Left colon (tissue), 2 donors: ENCODE data around the gene AKAP6. TPM values are rescaled to one million over a fixed set of nuclear protein-coding genes. Genes with fewer than 3 reads are reported as not detected.

Source experiments
- ATAC-seq: fragments of 200-7000 bp; cut with Tn5 transposase; one replicate; pipeline ENCODE4 v1.9.1; 2020; ENCODE audit warnings: mild to moderate bottlenecking, moderate library complexity
- DNase-seq, 2 donors: peaks; one replicate each; pipeline ENCODE4 v3.0.0-alpha.2; 2020
- intact Hi-C, 2 donors: fragments of 100-400 bp; cut with DNase I in 1 of 2; cut with micrococcal nuclease in 1 of 2; formaldehyde crosslinking; loops; one replicate each; pipeline versions ENCODE4 v1.11.2 to v1.14.0; 2022; cut with DNase I, micrococcal nuclease
- total RNA-seq, 2 donors: library from RNA; stranded (reverse); fragmentation: NEBNext Ultra II Directional; extraction: Animal tissue kit (Norgen Biotek cat#: 25700); gene quantifications; one replicate each; pipeline ENCODE4 v1.2.1, GENCODE V29; 2021
- donor health status: DM: no; HTN: no; CAD: no.
- donor health status: DM: yes; HTN: yes; CAD: no.

Gene AKAP6
- total RNA-seq, 2 donors from 2014 or later, result 3.4 to 7.6 TPM

- ATAC-seq (no peak), DNase-seq (no peak)
- intact Hi-C loops, result no loop called here
Measured at GRCh38 chr14:32537166-32537565, 208.1 kb downstream of the AKAP6 start.

GRCh38 chr14:32542507-32542906 is 213.4 kb downstream of the AKAP6 start:
- DNase-seq, result peak; percentile 6 to 27
- ATAC-seq, result peak; percentile 46
- intact Hi-C loops, result no loop called here

GRCh38 chr14:32545095-32545494 is 216.0 kb downstream of the AKAP6 start:
- ATAC-seq (no peak), DNase-seq (no peak)
- intact Hi-C loops, result no loop called here

GRCh38 chr14:32545506-32546210 is 216.6 kb downstream of the AKAP6 start:
- DNase-seq (no peak), ATAC-seq (peak; percentile 45)
- intact Hi-C loops, result no loop called here

DNA sequence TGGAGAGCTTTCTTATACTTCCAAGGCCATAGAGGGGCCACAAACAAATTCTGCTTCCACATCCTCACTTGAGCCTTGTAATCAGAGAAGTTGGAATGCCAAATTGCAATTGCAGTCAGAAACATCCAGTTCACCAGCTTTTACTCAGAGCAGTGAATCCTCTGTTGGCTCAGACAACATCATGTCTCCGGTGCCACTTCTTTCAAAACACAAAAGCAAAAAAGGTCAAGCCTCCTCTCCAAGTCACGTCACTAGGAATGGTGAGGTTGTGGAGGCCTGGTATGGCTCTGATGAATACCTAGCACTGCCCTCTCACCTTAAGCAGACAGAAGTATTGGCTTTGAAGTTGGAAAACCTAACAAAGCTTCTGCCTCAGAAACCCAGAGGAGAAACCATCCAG is 217.1 kb downstream of the AKAP6 start:
- DNase-seq, result no peak
- intact Hi-C loops, result no loop called here
- no peak for ATAC-seq

DNA sequence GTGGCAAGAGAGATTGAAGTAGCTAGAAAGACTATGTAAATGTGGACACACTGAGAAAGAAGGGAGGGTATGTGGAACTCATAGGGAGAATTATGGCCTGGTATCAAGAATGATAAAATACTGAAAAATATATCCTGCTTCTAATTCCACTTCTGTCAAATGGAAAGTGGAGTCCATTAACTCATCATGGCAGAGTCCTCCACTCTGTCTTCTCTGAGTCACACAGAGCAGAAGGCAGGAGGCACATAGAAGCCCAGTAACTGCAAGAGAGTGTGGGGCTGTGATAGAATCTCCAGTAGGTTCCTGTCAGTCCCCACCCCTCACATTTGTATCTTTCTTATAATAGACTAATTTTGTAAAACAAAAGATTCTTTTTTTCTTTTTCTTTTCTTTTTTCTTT is 223.7 kb downstream of the AKAP6 start:
- no peak for DNase-seq
- no peak for ATAC-seq
- intact Hi-C loops, result no loop called here

GRCh38 chr14:32559048-32559447 is 229.9 kb downstream of the AKAP6 start:
- ATAC-seq (peak; percentile 66), DNase-seq (no peak)
- intact Hi-C loops, result no loop called here

GRCh38 chr14:32559590-32559989 is 230.5 kb downstream of the AKAP6 start:
- ATAC-seq (no peak), DNase-seq (no peak)
- intact Hi-C loops, result no loop called here

DNA sequence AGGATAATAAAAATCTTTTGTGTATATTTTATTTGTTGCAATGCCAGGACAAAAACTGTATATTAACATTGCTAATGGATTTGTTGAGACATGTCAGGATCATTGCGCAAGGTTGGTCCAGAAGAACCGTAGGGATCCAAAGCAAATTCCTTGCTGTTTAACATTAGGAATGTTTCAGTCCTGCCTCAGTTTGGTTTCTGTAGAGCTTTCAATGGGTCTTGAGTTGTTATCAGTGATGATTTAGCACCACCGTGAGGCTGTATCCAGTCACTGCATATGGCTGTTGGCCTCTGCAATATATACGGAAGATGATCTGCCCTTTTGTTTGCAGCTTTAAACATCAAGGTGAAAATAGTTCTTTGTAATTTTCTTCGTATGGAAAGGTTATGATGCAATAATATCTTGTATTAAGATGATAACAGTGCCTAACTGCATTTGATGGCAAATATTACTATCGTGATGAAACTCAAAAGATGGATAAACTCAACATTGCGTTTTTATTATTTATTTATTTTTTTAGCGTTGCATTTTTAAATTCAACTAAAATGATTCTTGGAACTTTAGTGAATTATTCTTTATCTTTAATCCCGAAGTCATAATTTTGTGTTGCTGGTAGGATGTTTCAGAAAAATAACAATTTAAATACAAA is 231.2 kb downstream of the AKAP6 start:
- peak; percentile 28 to 39 for DNase-seq
- peak; percentile 89 for ATAC-seq
- intact Hi-C loops, result no loop called here

- intact Hi-C loops, result no loop called here
- DNase-seq, result no peak
- no peak for ATAC-seq
Measured at GRCh38 chr14:32561520-32561919, 232.4 kb downstream of the AKAP6 start.

- DNase-seq (no peak), ATAC-seq (peak; percentile 59)
- intact Hi-C loops, result no loop called here
Measured at GRCh38 chr14:32564596-32564995, 235.5 kb downstream of the AKAP6 start.

GRCh38 chr14:32565256-32565655 is 236.2 kb downstream of the AKAP6 start:
- ATAC-seq (no peak), DNase-seq (no peak)
- intact Hi-C loops, result no loop called here

- no peak for ATAC-seq
- intact Hi-C loops, result no loop called here
- DNase-seq, result no peak
Measured at GRCh38 chr14:32567543-32568384, 238.7 kb downstream of the AKAP6 start.

- ATAC-seq (no peak), DNase-seq (no peak)
- intact Hi-C loops, result no loop called here
Measured at GRCh38 chr14:32571551-32571950, 242.5 kb downstream of the AKAP6 start.

DNA sequence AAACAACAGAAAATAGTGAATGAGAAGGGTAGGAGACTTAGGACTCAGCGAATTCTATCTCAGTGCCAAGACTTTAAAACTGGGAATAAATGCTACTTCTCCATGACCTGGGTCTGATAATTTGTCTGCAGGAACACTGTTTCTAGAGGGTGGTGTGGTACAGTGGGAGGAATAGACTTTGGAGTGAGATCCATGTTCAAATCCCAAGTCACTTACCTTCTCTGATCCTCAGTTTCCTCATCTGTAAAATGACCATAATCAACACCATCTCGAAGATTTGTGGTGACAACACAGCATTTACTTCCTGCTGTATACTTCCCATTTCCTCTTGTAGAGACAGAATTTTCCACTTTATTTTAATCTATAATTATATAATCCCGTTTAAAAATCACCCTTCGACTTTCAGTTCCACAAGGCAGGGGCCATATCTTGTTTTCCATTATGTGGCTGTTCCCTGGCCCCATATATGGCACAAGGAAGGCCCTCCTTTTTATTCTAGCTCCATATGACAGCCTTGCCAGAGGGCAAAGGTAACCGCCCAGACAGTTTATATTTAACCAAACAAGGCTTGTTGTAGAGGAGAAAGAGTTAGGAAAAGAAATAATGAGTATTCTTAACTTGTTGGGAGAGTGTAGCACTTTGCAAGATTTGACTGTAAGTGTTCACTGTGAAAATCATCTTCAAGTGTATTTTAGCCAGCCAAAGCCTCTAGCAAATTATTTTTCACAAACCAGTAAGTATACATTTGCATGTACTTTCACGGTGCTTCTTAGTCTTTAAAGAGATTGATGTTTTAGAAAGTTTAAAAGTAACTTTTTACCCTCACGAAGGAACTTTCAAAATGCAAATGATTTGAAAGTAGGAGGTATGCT is 243.1 kb downstream of the AKAP6 start:
- intact Hi-C loops, result no loop called here
- ATAC-seq (peak; percentile 93), DNase-seq (peak; percentile 53 to 63)

- ATAC-seq (peak; percentile 36), DNase-seq (peak in 1 of 2 donors; percentile 18)
- intact Hi-C loops, result no loop called here
Measured at GRCh38 chr14:32572867-32573150, 243.7 kb downstream of the AKAP6 start.

DNA sequence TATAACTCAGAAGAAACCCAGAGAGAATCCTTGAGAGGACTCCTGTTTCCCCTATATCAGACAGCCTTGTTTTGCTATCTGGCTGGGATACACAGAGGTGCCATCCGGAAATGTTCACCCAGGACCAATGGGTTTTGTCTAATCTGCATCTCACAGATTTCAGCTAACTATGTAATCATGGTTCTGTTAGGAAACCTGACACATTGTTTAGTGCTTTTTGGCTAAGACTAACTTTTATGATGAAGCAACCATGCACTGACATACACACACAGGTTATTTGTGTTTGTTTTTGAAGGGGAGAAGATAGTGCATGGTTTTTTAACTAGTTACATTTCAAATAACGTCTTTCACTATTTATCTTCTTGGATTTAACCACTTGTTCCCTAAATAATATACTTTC is 245.2 kb downstream of the AKAP6 start:
- ATAC-seq, result no peak
- DNase-seq, result no peak
- intact Hi-C loops, result no loop called here

- intact Hi-C loops, result loop anchor here in 1 of 2 donors (5.0 kb wide), 1 partner anchor 1216 kb away; no protein-coding TSS in a partner anchor
- peak; percentile 59 for ATAC-seq
- DNase-seq, result peak in 1 of 2 donors; percentile 27
Measured at GRCh38 chr14:32576088-32576795, 247.1 kb downstream of the AKAP6 start.
